Stimulated activated CD8-positive, alpha-beta memory T cell treated with anti-CD3 and anti-CD28 coated beads, Interleukin-4, amount 100 ng/mL, for 4 hours (primary cell): ENCODE results near the gene PSG1.
"Not testable (repeated sequence)": the region's sequence is repeated elsewhere in the genome, so short reads cannot be mapped to it uniquely, and the experiment has no call there.

Source experiments
- DNase-seq, 2 donors: peaks; one replicate each; pipeline ENCODE4 v3.0.0-alpha.2; 2020; ENCODE audit warnings: low read depth in 2 of 2, low spot score in 1 of 2

The PSG1 gene

DNA sequence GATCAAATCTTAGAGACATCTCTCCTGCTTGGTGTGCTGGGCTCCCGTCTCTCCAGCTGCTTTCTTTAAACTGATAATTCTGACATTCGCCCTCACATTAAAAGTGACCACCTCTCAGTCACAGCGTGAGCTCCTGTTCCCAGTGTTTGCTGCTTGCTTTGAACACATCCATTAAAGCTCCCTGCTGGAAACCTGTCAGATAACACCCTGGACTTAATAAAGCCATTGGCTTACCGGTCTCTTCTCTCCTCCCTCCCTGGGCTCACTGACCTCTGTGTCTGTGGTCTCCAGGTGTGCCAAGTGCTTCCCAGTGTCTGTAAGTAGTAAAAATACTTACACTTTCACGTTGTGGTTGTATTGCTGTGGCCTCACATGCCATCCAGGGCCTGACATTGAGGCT is 2.5 kb upstream of the PSG1 start:
- not testable (repeated sequence) for DNase-seq

DNA sequence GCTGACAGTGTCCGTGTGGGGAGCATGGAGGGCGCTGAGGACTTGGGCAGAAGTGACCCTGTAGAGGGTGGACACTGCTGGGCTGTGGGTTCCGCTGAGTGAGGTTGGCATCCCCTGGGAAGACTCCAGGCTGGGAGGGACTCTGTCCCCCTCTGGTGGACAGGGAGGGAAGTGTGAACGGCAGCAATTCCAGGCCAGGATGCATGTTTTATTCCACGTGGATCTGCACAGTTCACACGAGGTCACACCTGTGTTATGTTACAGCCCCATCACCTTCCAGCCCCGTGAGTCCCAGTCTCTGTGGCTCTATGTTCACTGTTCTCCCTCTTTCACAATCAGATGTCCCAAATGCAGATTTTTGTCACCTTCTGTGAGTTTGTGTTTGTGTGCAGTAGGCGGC is 1.8 kb upstream of the PSG1 start:
- DNase-seq = not testable (repeated sequence)

DNA sequence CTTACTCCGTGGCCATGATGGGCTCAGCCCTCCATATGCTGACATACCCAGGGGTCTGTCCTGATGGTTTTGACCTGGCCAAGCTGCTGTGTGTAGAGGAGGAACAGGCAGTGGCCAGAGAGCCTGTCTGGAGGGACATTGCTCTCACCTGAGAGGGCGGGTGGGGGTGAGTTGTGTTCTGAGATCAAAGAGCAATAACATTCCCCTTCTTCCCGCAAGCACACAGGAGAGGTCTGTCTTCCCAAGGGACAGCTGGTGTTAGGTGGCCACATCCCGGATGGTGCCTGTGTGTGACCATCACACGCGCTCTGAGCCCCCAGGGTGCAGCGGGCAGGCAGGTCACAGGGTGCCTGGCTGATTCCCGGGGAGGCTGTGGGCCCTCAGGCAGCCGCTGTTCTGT is 1.1 kb upstream of the PSG1 start:
- DNase-seq = not testable (repeated sequence)

DNA sequence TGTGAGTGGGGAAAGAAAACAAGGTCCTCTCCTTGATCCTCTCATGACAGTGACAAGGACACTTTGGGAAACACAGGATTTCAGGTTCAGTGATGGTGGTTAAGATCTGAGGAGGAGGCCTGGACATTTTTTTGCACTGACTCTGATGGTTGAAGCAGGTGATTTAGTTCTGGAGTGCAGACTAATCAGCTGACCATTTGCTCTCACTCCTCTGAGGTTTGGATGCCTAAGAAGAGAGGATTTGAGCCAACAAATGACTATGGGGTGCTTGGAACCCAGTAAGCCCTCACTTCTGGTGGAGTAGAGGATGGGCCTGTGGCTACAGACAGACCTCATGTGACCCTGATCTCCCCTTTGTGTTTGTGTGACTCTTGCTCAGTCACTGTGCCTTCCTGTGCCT is 2.9 kb downstream of the PSG1 start:
- not testable (repeated sequence) for DNase-seq

DNA sequence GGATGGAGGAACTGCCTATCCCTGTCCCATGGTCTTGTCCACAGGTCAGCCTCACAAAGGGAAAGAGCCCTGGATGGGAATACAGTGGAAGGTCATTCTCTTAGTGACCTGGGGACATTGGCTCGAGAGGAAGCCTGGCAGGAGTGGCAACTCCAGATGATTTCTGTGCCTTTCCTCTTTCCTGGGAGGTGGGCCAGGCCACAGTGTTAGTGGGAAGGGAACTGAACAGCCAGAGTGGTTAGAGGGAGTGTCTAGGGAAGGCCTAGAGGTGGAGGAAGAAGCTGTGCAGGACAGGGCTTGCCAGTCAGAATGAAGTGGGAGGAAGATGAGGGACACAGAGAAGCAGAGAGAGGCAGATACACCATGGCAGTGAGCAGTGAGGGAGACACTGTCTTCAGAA is 3.6 kb downstream of the PSG1 start:
- not testable (repeated sequence) for DNase-seq

DNA sequence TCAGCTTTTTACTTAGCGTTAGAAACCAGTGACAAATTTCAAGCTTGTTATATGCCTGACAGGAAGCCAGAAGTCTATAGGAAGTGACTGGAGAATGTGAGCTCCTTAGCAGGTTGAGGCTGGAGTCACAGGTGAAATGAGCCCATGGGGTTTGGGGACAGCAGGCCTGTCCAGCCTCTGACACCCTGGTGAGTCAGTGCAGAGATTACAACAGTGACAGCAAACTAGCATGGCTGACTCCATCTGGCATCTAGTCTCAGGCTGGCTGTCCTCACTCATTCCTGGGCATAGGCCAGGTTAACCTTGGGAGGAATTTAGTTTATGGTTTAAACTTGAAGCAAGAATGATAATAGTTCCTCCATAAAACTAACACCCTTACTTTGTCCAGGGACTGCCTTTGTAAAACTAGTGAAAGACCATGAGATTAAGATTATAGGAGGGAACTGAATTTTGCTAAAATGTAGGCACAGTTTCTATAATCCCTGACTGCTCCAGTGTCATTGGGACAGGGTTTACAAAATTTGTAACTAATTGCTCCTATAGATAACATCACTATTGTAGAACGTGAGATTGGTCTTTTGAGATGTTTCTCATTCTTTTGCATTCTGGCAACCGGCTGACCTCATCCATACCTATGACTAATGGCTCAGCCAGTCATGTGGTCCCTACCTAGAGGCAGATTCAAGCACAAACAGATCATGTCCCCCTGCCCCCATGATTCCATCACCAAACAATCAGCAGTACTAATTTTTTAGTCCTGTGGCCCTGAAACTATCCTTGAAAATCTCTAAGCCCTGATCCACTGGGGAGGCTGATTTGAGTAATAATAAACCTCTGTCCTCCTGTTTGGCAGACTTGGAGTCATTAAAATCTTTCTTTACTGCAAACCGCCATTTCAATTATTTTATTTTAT is 4.4 kb downstream of the PSG1 start:
- not testable (repeated sequence) for DNase-seq

DNA sequence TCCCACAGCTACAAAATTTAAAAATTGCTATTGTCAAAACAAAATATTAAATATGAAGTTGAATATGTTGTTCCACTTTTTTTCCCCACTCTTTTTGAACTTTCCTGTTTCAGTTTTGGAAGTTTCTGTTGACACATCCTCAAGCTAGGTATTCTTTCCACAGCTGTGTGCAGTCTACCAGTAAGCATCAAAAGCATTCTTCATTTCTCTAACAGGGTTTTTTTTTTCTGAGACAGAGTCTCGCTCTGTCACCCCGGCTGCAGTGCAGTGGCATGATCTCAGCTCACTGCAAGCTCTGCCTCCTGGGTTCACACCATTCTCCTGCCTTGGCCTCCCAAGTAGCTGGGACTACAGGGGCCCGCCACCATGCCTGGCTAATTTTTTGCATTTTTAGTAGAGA is 5.4 kb downstream of the PSG1 start:
- DNase-seq = not testable (repeated sequence)

DNA sequence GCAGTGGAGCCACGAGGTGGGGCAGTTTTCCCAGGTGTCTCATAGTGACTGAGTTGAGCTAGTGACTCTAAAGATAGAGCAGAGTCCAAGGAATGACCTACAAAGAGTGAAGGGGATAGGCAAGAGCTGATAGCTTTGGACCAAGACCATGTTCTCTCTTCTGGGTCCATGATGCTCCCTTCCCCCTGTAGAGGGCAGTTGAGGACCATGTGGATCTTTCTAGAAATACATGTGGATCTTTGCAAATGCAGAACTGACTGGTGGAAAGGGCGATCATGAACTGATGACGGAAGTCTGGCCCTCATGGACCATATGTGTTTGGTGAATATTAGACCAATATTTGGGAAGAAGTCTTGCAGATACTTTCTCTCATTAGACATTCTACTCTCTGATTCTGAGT is 6.9 kb downstream of the PSG1 start:
- no peak for DNase-seq

DNA sequence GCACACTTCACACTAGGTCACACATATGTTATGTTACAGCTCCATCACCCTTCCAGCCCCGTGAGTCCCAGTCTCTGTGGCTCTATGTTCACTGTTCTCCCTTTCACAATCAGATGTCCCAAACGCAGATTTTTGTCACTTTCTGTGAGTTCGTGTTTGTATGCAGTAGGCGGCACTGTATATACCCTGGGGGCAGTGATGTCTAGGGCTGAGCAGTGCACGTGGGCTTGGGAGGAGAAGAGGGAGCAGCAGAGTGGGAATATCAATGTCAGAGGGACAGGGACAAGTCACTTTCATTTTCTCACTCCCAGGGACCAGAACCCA is 22.0 kb downstream of the PSG1 start:
- no peak for DNase-seq

DNA sequence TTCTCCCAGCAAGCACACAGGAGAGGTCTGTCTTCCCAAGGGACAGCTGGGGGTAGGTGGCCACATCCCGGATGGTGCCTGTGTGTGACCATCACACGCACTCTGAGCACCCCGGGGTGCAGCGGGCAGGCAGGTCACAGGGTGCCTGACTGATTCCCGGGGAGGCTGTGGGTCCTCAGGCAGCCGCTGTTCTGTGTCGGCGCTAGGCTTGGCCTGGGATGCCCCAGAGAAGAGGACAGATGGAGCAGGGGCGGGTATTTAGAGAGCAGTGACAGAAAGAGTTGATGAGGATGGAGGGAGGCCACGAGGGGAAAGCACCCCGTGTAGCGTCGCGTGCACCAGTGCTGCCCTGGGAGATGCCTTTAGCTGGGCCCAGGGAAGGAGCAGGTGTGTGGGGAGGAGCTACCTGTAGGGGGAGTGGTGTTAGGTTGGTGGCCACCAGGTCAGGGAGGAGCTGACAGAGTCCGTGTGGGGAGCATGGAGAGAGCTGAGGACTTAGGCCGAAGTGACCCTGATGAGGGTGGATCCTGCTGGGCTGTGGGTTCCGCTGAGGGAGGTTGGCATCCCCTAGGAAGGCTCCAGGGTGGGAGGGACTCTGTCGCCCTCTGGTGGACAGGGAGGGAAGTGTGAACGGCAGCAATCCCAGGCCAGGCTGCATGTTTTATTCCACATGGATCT is 22.5 kb downstream of the PSG1 start:
- DNase-seq = not testable (repeated sequence)

DNA sequence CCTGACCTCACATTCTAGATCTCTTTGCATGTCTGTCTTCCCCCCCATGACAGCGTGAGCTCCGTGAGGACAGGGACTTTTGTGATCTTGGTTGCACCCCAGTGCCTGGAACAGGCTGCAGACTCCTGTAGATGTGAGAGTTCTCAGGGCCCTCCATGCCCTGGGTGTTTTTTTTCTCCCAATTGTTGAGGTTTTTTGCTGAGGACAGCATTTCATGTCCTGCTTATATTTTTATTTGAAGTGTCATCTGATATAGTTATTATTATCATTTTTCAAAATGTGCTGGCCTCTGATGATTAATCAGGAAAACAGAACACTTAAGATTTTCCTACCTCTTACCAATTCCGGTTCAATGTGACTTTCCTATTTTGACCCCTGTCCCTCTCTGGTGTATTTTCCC is 24.8 kb downstream of the PSG1 start:
- not testable (repeated sequence) for DNase-seq

DNA sequence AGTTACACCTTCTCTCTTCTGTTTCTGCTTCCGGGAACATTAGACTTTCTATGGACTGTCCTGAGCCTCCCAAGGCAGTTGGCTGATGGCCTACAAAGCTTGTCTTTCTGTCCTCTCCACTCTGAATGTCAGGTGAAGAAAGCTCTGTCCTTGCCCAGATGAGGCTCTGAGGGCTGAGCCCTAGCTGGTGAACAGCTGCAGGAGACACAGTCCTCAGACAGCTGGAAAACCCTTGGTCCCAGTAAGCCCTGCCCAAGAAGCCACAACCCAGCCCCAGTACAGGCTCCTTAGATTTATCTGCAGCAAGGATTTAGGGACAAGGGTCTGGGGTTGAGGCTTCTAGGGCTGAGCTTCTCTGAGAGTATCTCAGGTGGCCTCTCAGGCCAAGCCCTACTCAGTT is 26.3 kb downstream of the PSG1 start:
- not testable (repeated sequence) for DNase-seq

DNA sequence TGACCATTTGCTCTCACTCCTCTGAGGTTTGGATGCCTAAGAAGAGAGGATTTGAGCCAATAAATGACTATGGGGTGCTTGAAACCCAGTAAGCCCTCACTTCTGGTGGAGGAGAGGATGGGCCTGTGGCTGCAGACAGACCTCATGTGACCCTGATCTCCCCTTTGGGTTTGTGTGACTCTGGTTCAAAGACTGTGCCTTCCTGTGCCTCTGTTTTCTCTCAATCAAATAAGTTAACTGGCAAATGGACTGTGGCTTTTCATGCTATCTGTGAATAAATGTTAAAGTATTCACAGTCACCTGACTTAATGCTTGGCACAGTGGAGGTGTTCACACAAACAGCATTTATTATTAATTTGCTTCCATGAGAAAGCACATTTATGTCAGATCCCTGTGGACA is 26.7 kb downstream of the PSG1 start:
- not testable (repeated sequence) for DNase-seq

DNA sequence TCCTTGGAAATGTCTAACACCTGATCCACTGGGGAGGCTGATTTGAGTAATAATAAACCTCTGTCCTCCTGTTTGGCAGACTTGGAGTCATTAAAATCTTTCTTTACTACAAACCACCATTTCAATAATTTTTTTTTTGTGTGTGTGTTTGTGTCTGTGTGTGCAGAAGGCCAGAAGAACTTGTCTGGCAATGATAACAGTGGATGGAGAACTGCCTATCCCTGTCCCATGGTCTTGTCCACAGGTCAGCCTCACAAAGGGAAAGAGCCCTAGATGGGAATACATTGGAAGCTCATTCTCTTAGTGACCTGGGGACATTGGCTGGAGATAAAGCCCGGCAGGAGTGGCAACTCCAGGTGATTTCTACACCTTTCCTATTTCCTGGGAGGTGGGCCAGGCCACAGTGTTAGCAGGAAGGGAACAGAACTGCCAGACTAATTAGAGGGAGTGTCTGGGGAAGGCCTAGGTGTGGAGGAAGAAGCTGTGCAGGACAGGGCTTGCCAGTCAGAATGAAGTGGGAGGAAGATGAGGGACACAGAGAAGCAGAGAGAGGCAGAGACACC is 27.7 kb downstream of the PSG1 start:
- not testable (repeated sequence) for DNase-seq

DNA sequence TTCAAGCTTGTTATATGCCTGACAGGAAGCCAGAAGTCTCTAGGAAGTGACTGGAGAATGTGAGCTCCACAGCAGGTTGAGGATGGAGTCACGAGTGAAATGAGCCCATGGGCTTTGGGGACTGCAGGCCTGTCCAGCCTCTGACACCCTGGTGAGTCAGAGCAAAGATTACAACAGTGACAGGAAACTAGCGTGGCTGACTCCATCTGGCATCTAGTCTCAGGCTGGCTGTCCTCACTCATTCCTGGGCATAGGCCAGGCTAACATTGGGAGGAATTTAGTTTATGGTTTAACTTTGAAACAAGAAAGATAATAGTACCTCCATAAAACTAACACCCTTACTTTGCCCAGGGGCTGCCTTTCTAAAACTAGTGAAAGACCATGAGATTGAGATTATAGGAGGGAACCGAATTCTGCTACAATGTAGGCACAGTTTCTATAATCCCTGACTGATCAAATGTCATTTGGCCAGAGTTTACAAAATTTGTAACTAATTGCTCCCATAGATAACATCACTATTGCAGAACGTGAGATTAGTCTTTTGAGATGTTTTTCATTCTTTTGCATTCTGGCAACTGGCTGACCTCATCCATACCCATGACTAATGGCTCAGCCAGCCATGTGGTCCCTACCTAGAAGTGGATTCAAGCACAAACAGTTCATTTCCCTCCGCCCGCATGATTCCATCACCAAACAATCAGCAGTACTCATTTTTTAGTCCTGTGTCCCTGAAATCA is 28.4 kb downstream of the PSG1 start:
- no peak for DNase-seq

DNA sequence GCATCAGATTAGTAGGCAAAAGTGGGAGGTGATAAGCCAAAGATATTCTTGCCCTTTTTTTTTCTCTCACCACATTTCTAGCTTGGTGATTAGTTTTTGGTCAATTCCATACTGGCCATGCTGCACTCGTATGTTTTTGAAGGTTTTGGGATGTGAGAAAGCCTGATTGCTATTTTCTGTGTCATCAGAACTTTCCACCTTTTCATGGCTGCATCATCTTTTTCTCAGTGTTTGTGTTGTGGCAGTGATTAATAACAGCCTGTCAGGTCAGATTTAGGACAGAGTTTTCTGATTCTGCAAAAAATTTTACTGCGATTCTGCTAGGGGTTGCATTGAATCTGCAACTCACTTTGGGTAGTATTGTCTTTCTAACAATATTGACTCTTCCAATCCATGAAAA is 32.9 kb downstream of the PSG1 start:
- no peak for DNase-seq

DNA sequence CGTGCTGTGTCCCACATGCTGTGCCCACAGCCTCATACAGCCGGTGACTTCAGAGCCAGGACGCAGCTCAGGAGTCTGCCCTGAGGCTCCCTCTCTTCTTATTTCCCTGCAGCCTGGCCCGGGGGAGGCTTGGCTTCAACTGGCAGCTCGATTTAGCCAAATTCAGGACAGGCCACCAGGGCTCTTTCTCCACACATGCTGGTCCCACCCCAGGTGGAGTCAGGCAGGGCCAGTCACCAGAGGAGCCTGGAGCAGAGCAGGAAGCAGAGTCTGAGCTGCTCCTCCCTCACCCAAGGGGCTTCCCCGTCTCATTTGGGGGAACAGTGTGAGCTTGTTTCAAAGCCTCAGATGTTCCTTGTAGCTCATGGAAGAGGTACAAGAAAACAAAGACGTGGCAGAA is 35.9 kb downstream of the PSG1 start:
- not testable (repeated sequence) for DNase-seq

DNA sequence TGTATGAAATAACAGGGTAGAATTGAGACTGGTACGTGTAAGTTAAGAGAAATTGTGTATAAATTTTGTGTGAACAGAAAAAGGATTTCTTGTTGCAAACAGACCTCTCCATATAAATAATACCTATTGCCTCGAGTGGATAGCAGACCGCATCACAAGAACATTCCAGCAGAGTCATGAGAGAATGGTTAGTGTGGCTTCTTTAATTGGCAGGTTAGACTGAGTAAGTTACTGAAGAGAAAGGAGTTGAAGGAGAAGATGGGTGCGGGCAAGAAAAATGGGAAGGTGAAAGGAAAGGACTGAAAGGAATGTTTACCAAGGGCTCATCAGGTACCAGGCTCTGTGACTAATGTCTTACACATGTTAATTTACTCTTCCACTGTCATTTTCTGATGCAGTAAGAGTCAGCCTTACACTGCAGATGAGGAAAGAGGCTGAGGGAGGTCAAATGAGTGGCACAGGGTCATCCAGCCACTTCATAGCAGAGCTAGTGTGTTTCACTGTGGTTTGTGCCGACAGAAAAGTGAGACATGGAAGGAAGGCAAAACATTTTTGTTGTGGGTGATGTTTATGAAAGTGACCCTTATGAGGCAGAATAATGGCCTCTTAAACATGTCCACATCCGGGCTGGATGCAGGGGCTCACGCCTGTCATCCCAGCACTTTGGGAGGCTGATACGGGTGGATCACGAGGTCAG is 46.6 kb downstream of the PSG1 start:
- not testable (repeated sequence) for DNase-seq

DNA sequence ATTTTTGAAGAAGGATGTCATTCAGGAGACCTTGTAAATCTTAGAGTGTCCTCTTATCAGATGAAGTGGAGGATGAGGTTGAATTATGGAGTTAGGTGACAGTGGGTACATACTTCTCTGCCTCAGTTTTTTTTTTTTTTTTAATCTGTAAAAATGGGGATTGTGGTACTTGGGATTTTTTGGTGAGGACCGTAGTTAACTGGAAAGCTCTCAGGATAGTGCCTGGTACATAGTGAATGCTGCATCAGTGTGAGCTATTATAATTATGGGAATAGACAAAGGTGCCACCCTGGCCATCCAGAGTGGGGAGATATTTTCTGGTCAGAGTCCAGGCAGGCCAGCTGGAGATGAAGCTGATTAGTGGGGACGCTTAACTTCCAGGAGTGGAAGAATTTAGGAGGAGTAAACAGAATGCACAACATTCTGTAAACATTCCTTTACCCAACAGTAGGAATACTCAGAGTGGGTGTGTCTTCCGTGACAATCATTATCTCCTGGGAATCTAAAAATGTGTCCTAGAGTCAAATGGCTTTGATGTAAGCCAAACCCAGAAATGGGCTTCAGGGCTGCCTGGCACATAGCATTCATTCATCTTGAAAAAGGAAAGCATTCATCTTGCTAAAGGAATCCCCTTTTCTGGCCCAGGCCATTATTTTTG is 47.4 kb downstream of the PSG1 start:
- not testable (repeated sequence) for DNase-seq

DNA sequence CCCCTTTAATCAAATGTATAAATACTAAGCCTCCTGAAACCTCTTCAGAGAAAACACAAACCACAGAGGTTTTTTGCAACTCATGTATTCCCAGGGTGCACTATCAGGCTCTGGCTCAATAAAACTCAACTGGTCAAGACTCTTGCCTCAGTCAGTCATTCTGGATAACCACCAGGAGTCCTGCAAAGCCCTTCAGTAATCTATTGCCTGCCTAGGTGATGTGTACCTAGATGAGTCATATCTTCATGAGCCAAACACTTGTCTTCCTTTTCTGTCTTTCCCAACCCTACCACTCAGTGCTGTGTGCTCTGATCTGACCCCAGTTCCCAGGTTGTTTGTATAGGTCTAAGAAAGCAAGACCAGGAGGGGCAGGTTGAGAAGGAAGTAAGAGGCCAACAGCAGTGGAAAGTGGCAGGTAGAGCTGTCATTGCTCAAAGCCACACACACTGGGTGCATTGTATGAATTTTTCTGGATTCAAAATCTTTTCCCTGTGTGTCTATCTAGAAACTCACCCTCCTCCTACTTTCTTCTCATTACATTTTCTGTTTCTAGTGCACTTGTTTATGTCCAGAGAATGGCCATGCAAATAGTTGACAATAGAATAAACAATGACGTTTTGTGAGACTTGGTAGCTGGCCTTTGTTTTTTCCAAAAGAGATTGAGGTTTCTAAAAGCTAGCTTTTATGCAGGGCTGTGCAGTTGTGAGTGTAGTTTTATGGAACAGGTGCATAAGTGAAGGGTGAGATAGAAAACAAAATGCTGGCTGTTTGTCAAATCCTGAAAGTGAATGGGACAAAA is 48.1 kb downstream of the PSG1 start:
- DNase-seq = no peak
